ENCODE data around the gene PECR. TPM values are rescaled to one million over a fixed set of nuclear protein-coding genes. Genes with fewer than 3 reads are reported as not detected.
A peak's percentile ranks its signal among the peaks of the same experiment; 100 is the strongest.
"Not testable (repeated sequence)": the region's sequence is repeated elsewhere in the genome, so short reads cannot be mapped to it uniquely, and the experiment has no call there.

Gene PECR
- polyA plus RNA-seq, 4 donors, result 39.8 to 49.6 (median 44.9) TPM

- no peak for DNase-seq (ENCODE audit: low read depth in 4 of 4, low spot score in 3 of 4)
Measured at GRCh38 chr2:216107320-216107719, 25.7 kb upstream of the PECR start.

GRCh38 chr2:216104691-216105090 is 23.1 kb upstream of the PECR start:
- DNase-seq (ENCODE audit: low read depth in 4 of 4, low spot score in 3 of 4), result no peak

- no peak for DNase-seq (ENCODE audit: low read depth in 4 of 4, low spot score in 3 of 4)
Measured at GRCh38 chr2:216103213-216103612, 21.6 kb upstream of the PECR start.

- no peak for DNase-seq (ENCODE audit: low read depth in 4 of 4, low spot score in 3 of 4)
Measured at GRCh38 chr2:216101109-216101508, 19.5 kb upstream of the PECR start.

- DNase-seq (ENCODE audit: low read depth in 4 of 4, low spot score in 3 of 4), result no peak
Measured at GRCh38 chr2:216098421-216099334, 17.1 kb upstream of the PECR start.

- DNase-seq (ENCODE audit: low read depth in 4 of 4, low spot score in 3 of 4), result no peak
Measured at GRCh38 chr2:216094701-216095100, 13.1 kb upstream of the PECR start.

GRCh38 chr2:216092646-216093045 is 11.0 kb upstream of the PECR start:
- DNase-seq (ENCODE audit: low read depth in 4 of 4, low spot score in 3 of 4), result no peak

GRCh38 chr2:216090369-216090786 is 8.8 kb upstream of the PECR start:
- no peak for DNase-seq (ENCODE audit: low read depth in 4 of 4, low spot score in 3 of 4)

GRCh38 chr2:216086207-216086893 is 4.7 kb upstream of the PECR start:
- DNase-seq (ENCODE audit: low read depth in 4 of 4, low spot score in 3 of 4), result no peak

- no peak for DNase-seq (ENCODE audit: low read depth in 4 of 4, low spot score in 3 of 4)
Measured at GRCh38 chr2:216084547-216084946, 2.9 kb upstream of the PECR start.

GRCh38 chr2:216083464-216084281 is 2.1 kb upstream of the PECR start:
- DNase-seq (ENCODE audit: low read depth in 4 of 4, low spot score in 3 of 4), result peak in 2 of 4 donors; percentile 60 to 71

- DNase-seq (ENCODE audit: low read depth in 4 of 4, low spot score in 3 of 4), result no peak
Measured at GRCh38 chr2:216082805-216083204, 1.2 kb upstream of the PECR start.

- no peak for DNase-seq (ENCODE audit: low read depth in 4 of 4, low spot score in 3 of 4)
Measured at GRCh38 chr2:216082117-216082711, 605 bp upstream of the PECR start.

GRCh38 chr2:216081012-216081411 is 597 bp downstream of the PECR start:
- DNase-seq (ENCODE audit: low read depth in 4 of 4, low spot score in 3 of 4), result no peak

GRCh38 chr2:216080048-216080447 is 1.6 kb downstream of the PECR start:
- DNase-seq (ENCODE audit: low read depth in 4 of 4, low spot score in 3 of 4), result not testable (repeated sequence)

GRCh38 chr2:216078776-216079175 is 2.8 kb downstream of the PECR start:
- no peak for DNase-seq (ENCODE audit: low read depth in 4 of 4, low spot score in 3 of 4)

GRCh38 chr2:216075510-216076485 is 5.8 kb downstream of the PECR start:
- no peak for DNase-seq (ENCODE audit: low read depth in 4 of 4, low spot score in 3 of 4)

GRCh38 chr2:216074794-216075193 is 6.8 kb downstream of the PECR start:
- DNase-seq (ENCODE audit: low read depth in 4 of 4, low spot score in 3 of 4), result no peak

GRCh38 chr2:216074380-216074779 is 7.2 kb downstream of the PECR start:
- no peak for DNase-seq (ENCODE audit: low read depth in 4 of 4, low spot score in 3 of 4)

Data from right renal pelvis (tissue), 4 donors.